Measurements from ENCODE around the gene MYH10.

DNA sequence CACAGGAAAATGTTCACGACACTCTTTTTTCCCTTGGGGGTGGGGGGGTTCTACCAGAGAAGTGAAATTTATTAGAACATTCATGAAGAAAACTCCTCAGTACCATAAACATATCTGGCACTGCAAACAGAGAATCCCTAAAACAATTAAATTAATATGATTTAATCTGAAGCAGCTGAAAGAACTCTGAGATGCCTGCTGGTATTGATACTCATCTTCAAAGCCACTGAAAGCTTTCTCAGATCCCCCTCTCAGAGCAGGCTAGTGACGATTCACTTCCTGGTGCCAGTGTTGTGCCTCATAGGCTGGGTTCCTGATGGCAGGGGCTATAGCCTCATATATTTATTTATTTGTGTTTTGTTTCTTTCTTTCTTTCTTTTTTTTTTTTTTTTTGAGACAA lies 52.7 kb downstream of the MYH10 start:
- TF ChIP-seq ZNF274 (IDR thresholded peaks at IDR 0.05; ENCODE audit: low read depth, low read length) (no peak), SUZ12 (IDR thresholded peaks at IDR 0.05; ENCODE audit: extremely low read depth, insufficient read depth, insufficient read length) (no peak)

Data from NT2/D1 (cell line).